ENCODE measurements around the gene C10orf67. TPM values are rescaled to one million over a fixed set of nuclear protein-coding genes. Genes with fewer than 3 reads are reported as not detected.

C10orf67 gene
- polyA plus RNA-seq, 1 donor from 2014 or later: 0.48 TPM

DNA sequence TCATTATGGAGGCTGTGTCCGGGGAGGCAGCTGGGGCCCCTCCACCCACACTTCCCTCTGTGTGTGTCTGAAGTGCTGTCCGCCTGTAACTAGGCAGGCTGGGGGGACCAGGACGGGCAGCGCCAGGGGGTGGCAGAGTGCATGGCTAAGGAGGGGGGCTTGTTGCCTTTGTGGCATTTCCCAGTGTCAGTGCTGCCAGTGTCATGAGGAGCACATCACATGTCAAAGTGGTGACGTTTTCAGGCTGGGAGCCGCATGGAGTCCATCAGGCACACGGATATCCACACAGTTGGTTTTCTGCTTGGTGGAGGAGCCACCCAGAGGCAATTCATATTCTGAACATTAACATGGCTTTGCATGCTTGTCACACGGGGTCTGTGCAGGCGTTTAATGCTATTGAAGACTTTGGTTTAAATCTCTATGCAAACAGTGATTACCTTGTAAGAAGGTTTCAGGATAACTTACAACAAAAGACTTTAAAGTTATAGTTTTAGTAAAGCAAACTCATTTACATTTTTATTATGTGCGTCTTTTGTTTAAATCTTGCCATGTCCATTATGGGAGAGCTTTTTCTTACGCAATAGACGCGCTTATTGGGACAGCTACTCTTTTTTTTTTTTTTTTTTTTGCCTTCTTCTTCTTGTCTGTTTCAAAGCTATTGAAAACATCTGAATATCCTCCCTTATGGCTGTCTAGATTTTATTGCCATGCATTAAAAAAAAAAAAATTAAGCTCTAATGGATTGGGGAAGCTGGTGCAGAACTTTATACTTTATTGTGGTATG is 52.9 kb downstream of the C10orf67 start:
- Histone ChIP-seq H4K20me1 (ENCODE audit: insufficient read depth) (no peaks in the 10 kb centered on the region), H3K9me3 (ENCODE audit: low read length) (no peaks in the 10 kb centered on the region), H2AFZ (ENCODE audit: low read depth, low read length) (no peak overlapping the region), H3K27me3 (ENCODE audit: insufficient read depth, low read depth, low read length) (no peaks in the 10 kb centered on the region), H3F3A (ENCODE audit: insufficient read depth, low read length, poor library complexity, severe bottlenecking) (no peaks in the 10 kb centered on the region), H3K27ac (ENCODE audit: low read length) (no peak overlapping the region), H3K4me2 (ENCODE audit: low read length) (no peak overlapping the region), H3K9me2 (ENCODE audit: insufficient read depth, low read length) (no peaks in the 10 kb centered on the region), H3K4me3 (ENCODE audit: low read length) (no peak overlapping the region), H3K79me2 (replicated peaks; ENCODE audit: insufficient read depth, low read length) (no peaks in the 10 kb centered on the region), H3K36me3 (ENCODE audit: insufficient read depth, low read length) (no peaks in the 10 kb centered on the region), H3K9ac (ENCODE audit: low read length) (no peak overlapping the region)
- TF ChIP-seq, protein P1, sequence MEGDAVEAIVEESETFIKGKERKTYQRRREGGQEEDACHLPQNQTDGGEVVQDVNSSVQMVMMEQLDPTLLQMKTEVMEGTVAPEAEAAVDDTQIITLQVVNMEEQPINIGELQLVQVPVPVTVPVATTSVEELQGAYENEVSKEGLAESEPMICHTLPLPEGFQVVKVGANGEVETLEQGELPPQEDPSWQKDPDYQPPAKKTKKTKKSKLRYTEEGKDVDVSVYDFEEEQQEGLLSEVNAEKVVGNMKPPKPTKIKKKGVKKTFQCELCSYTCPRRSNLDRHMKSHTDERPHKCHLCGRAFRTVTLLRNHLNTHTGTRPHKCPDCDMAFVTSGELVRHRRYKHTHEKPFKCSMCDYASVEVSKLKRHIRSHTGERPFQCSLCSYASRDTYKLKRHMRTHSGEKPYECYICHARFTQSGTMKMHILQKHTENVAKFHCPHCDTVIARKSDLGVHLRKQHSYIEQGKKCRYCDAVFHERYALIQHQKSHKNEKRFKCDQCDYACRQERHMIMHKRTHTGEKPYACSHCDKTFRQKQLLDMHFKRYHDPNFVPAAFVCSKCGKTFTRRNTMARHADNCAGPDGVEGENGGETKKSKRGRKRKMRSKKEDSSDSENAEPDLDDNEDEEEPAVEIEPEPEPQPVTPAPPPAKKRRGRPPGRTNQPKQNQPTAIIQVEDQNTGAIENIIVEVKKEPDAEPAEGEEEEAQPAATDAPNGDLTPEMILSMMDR (IDR thresholded peaks at IDR 0.05; ENCODE audit: poor library complexity, severe bottlenecking): no peak
- TF ChIP-seq EZH2 (IDR thresholded peaks at IDR 0.05; ENCODE audit: borderline replicate concordance, insufficient read depth, low read length, poor library complexity, severe bottlenecking) (no peak), SMC3 (conservative IDR thresholded peaks at IDR 0.05; ENCODE audit: poor library complexity) (no peak), POLR2AphosphoS5 (IDR thresholded peaks at IDR 0.05) (no peak), TAF1 (IDR thresholded peaks at IDR 0.05; ENCODE audit: low read depth) (no peak), RAD21 (conservative IDR thresholded peaks at IDR 0.05) (no peak), MXI1 (conservative IDR thresholded peaks at IDR 0.05; ENCODE audit: poor library complexity, severe bottlenecking) (no peak), EP300 (conservative IDR thresholded peaks at IDR 0.05; ENCODE audit: poor library complexity, severe bottlenecking) (no peak)
- TF ChIP-seq, protein P2, sequence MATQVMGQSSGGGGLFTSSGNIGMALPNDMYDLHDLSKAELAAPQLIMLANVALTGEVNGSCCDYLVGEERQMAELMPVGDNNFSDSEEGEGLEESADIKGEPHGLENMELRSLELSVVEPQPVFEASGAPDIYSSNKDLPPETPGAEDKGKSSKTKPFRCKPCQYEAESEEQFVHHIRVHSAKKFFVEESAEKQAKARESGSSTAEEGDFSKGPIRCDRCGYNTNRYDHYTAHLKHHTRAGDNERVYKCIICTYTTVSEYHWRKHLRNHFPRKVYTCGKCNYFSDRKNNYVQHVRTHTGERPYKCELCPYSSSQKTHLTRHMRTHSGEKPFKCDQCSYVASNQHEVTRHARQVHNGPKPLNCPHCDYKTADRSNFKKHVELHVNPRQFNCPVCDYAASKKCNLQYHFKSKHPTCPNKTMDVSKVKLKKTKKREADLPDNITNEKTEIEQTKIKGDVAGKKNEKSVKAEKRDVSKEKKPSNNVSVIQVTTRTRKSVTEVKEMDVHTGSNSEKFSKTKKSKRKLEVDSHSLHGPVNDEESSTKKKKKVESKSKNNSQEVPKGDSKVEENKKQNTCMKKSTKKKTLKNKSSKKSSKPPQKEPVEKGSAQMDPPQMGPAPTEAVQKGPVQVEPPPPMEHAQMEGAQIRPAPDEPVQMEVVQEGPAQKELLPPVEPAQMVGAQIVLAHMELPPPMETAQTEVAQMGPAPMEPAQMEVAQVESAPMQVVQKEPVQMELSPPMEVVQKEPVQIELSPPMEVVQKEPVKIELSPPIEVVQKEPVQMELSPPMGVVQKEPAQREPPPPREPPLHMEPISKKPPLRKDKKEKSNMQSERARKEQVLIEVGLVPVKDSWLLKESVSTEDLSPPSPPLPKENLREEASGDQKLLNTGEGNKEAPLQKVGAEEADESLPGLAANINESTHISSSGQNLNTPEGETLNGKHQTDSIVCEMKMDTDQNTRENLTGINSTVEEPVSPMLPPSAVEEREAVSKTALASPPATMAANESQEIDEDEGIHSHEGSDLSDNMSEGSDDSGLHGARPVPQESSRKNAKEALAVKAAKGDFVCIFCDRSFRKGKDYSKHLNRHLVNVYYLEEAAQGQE (IDR thresholded peaks at IDR 0.05; ENCODE audit: borderline replicate concordance): no peak

DNA sequence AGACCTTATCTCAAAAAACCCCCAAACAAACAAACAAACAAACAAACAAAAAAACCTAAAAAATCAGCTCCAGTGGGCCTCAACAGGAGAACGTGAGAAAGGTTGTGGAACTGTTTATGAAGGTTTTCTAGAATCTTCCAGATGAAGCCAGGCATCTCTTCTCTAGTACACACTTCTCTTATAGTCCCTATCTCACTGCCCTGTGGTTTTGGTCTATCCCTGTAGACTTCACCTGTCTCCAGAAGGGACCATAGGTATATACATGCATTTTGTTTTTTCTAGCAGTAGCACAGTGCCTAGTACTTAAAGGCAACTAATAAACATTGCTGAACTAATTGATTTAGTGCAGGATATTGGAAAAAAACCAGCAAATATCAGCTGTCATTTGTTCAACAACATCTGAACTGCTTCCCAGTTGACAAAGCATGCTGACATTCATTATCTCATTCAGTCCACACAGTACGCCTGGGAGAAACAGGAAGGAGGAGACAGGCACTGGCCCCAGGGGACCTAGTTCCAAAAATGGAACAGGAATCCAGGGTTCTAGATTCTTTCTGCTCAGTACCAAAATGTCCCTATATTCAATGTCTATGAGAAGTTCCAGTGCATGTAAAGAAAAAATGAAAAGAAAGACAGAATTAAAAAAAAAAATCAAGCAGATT is 59.8 kb downstream of the C10orf67 start:
- H3K27me3 ChIP-seq (ENCODE audit: insufficient read depth, low read depth, low read length): no peaks in the 10 kb centered on the region
- no peak overlapping the region for H3K9ac ChIP-seq (ENCODE audit: low read length)
- H3K79me2 ChIP-seq (replicated peaks; ENCODE audit: insufficient read depth, low read length): no peaks in the 10 kb centered on the region
- no peaks in the 10 kb centered on the region for H3K9me3 ChIP-seq (ENCODE audit: low read length)
- no peaks in the 10 kb centered on the region for H3K36me3 ChIP-seq (ENCODE audit: insufficient read depth, low read length)
- no peaks in the 10 kb centered on the region for H3K9me2 ChIP-seq (ENCODE audit: insufficient read depth, low read length)
- no peaks in the 10 kb centered on the region for H4K20me1 ChIP-seq (ENCODE audit: insufficient read depth)
- no peak overlapping the region for H2AFZ ChIP-seq (ENCODE audit: low read depth, low read length)
- TF ChIP-seq MXI1 (conservative IDR thresholded peaks at IDR 0.05; ENCODE audit: poor library complexity, severe bottlenecking): no peak
- no peak for TF ChIP-seq EP300 (conservative IDR thresholded peaks at IDR 0.05; ENCODE audit: poor library complexity, severe bottlenecking)
- no peak for TF ChIP-seq POLR2AphosphoS5 (IDR thresholded peaks at IDR 0.05)
- no peak for TF ChIP-seq TAF1 (IDR thresholded peaks at IDR 0.05; ENCODE audit: low read depth)
- TF ChIP-seq SMC3 (conservative IDR thresholded peaks at IDR 0.05; ENCODE audit: poor library complexity): no peak
- TF ChIP-seq, protein P1 (IDR thresholded peaks at IDR 0.05; ENCODE audit: poor library complexity, severe bottlenecking): no peak
- TF ChIP-seq, protein P2 (IDR thresholded peaks at IDR 0.05; ENCODE audit: borderline replicate concordance): no peak
- no peak for TF ChIP-seq RAD21 (conservative IDR thresholded peaks at IDR 0.05)
- no peak for TF ChIP-seq EZH2 (IDR thresholded peaks at IDR 0.05; ENCODE audit: borderline replicate concordance, insufficient read depth, low read length, poor library complexity, severe bottlenecking)
- no peak overlapping the region for H3K27ac ChIP-seq (ENCODE audit: low read length)
- no peak overlapping the region for H3K4me2 ChIP-seq (ENCODE audit: low read length)
- no peak overlapping the region for H3K4me3 ChIP-seq (ENCODE audit: low read length)
- H3F3A ChIP-seq (ENCODE audit: insufficient read depth, low read length, poor library complexity, severe bottlenecking): no peaks in the 10 kb centered on the region
